Motor neuron (in vitro differentiated cells): ENCODE measurements around the gene SSBP3. TPM values are rescaled to one million over a fixed set of nuclear protein-coding genes. Genes with fewer than 3 reads are reported as not detected.

Experiments
- ATAC-seq, 8 experiments: fragments of 200-7000 bp; cut with Tn5 transposase; replicated peaks in 6 of 8; 2 replicates each; pipeline ENCODE4 v1.8.0; 2021; ENCODE audit warnings: mild to moderate bottlenecking in 8 of 8, moderate library complexity in 8 of 8
- H3K27ac ChIP-seq, 2 donors: fragments of 250-450 bp; sonication (Bioruptor Pico); 2 replicates each; pipeline ENCODE4 v1.9.0; 2021; ENCODE audit warnings: antibody characterized with exemption in 2 of 2, mild to moderate bottlenecking in 2 of 2, moderate library complexity in 1 of 2
- H3K4me1 ChIP-seq, 2 donors: fragments of 250-450 bp; sonication (Bioruptor Pico); replicated peaks in 1 of 2; 2 replicates each; pipeline ENCODE4 v1.6.1; 2021; ENCODE audit warnings: antibody characterized with exemption in 2 of 2, mild to moderate bottlenecking in 2 of 2, moderate library complexity in 1 of 2
- H3K4me3 ChIP-seq, 5 donors: fragments of 250-450 bp; sonication (Bioruptor Pico); 2 replicates each; pipeline ENCODE4 v1.9.0; 2021; ENCODE audit warnings: antibody characterized with exemption in 5 of 5, mild to moderate bottlenecking in 5 of 5, moderate library complexity in 4 of 5
- WGBS, 10 experiments: fragments of 450-650 bp; shearing (Covaris generic); methylation state at CpG; one replicate each; pipeline ENCODE4 v1.0.0; 2022; 5-methylcytosine and 5-hydroxymethylcytosine counted together
- in situ Hi-C, 9 experiments: fragments of 400-800 bp; cut with MboI; loops; one replicate each; pipeline ENCODE4 v1.15.0; 2021; ENCODE audit warnings: low sequenced_read_pairs in 9 of 9, low pct_unique_long_range_greater_than_20kb in 2 of 9; ENCODE audit not compliant: unreplicated experiment in 9 of 9
- total RNA-seq, 8 experiments: library from RNA; unstranded; fragments of 300-600 nt; gene quantifications; 2 replicates each; pipeline versions ENCODE4 v1.2.3 to v1.2.4, GENCODE V29; 2022

SSBP3 gene
- total RNA-seq, 8 experiments from 2014 or later, result 11.3 to 183 (median 60.4) TPM

GRCh38 chr1:54297596-54298283, 108.5 kb downstream of the SSBP3 start:
- in situ Hi-C loops, result loop anchor here in 2 of 9 experiments (25.0 kb wide), 1 partner anchor 190 kb away; no protein-coding TSS in a partner anchor

GRCh38 chr1:54296666-54297065, 109.5 kb downstream of the SSBP3 start:
- 83 to 100% (median 93%) methylated on average over 1 to 5 of the region's 5 CpGs; no CpG with 5 or more reads in 3 of the 10 experiments for WGBS, 10 experiments
- no peak overlapping the region for H3K4me3 ChIP-seq
- in situ Hi-C loops, result loop anchor here in 2 of 9 experiments (25.0 kb wide), 1 partner anchor 191 kb away; no protein-coding TSS in a partner anchor
- no peak overlapping the region for H3K27ac ChIP-seq
- ATAC-seq, result no peak
- peaks cover 90 to 96% of the 10 kb centered on the region in 2 donors for H3K4me1 ChIP-seq

More at GRCh38 chr1:54297596-54298283, 108.5 kb downstream of the SSBP3 start:
- peak overlapping the region in 1 of 2 donors; percentile 4 for H3K27ac ChIP-seq
- ATAC-seq, result peak in 3 of 8 experiments; percentile 1 to 18 (median 7)
- no peak overlapping the region for H3K4me3 ChIP-seq
- H3K4me1 ChIP-seq, result peaks cover 90 to 93% of the 10 kb centered on the region in 2 donors
- WGBS, 10 experiments, result 29 to 100% (median 83%) methylated on average over 1 to 5 of the region's 6 CpGs; no CpG with 5 or more reads in 3 of the 10 experiments

- Histone ChIP-seq H3K4me1 (peaks cover 90 to 96% of the 10 kb centered on the region in 2 donors), H3K4me3 (no peak overlapping the region), H3K27ac (no peak overlapping the region)
- no peak for ATAC-seq
- WGBS, 10 experiments, result 10 to 93% (median 83%) methylated on average over 1 to 3 of the region's 6 CpGs; no CpG with 5 or more reads in 6 of the 10 experiments
- in situ Hi-C loops, result loop anchor here in 2 of 9 experiments (25.0 kb wide), 1 partner anchor 192 kb away; no protein-coding TSS in a partner anchor
Measured at GRCh38 chr1:54294887-54295286, 111.3 kb downstream of the SSBP3 start.

GRCh38 chr1:54292002-54292911, 113.9 kb downstream of the SSBP3 start:
- no peak overlapping the region for H3K4me3 ChIP-seq
- 40 to 96% (median 81%) methylated on average over 1 to 6 of the region's 10 CpGs; no CpG with 5 or more reads in 2 of the 10 experiments for WGBS, 10 experiments
- in situ Hi-C loops, result loop anchor here in 2 of 9 experiments (25.0 kb wide), 1 partner anchor 195 kb away; no protein-coding TSS in a partner anchor
- peak in 4 of 8 experiments; percentile 0 to 95 (median 76) for ATAC-seq
- peak overlapping the region; percentile 29 to 35 for H3K27ac ChIP-seq
- peaks cover 92 to 96% of the 10 kb centered on the region in 2 donors for H3K4me1 ChIP-seq

GRCh38 chr1:54291276-54292001, 114.8 kb downstream of the SSBP3 start:
- WGBS, 10 experiments, result 0 to 83% (median 56%) methylated on average over 2 to 19 of the region's 20 CpGs; no CpG with 5 or more reads in 2 of the 10 experiments
- peaks cover 92 to 96% of the 10 kb centered on the region in 2 donors for H3K4me1 ChIP-seq
- ATAC-seq, result peak in 5 of 8 experiments; percentile 27 to 49 (median 33)
- peak overlapping the region; percentile 29 to 35 for H3K27ac ChIP-seq
- no peak overlapping the region for H3K4me3 ChIP-seq
- in situ Hi-C loops, result loop anchor here in 2 of 9 experiments (25.0 kb wide), 1 partner anchor 196 kb away; no protein-coding TSS in a partner anchor

- Histone ChIP-seq H3K4me1 (peaks cover 92 to 96% of the 10 kb centered on the region in 2 donors), H3K27ac (peak overlapping the region in 1 of 2 donors; percentile 29), H3K4me3 (no peak overlapping the region)
- WGBS, 10 experiments, result 20 to 100% (median 85%) methylated on average over 1 to 11 of the region's 12 CpGs; no CpG with 5 or more reads in 2 of the 10 experiments
- peak in 1 of 8 experiments; percentile 1 for ATAC-seq
- in situ Hi-C loops, result loop anchor here in 2 of 9 experiments (25.0 kb wide), 1 partner anchor 197 kb away; no protein-coding TSS in a partner anchor
Measured at GRCh38 chr1:54290506-54291184, 115.5 kb downstream of the SSBP3 start.

- peak overlapping the region in 1 of 2 donors; percentile 54 for H3K27ac ChIP-seq
- no peak for ATAC-seq
- in situ Hi-C loops, result loop anchor here in 2 of 9 experiments (25.0 kb wide), 1 partner anchor 198 kb away; no protein-coding TSS in a partner anchor
- peaks cover 92 to 96% of the 10 kb centered on the region in 2 donors for H3K4me1 ChIP-seq
- H3K4me3 ChIP-seq, result no peak overlapping the region
- 20 to 100% (median 81%) methylated on average over 1 to 2 of the region's 6 CpGs; no CpG with 5 or more reads in 5 of the 10 experiments for WGBS, 10 experiments
Measured at GRCh38 chr1:54289712-54290233, 116.4 kb downstream of the SSBP3 start.

GRCh38 chr1:54287801-54288211, 118.4 kb downstream of the SSBP3 start:
- Histone ChIP-seq H3K4me1 (peaks cover 90 to 96% of the 10 kb centered on the region in 2 donors), H3K27ac (peak overlapping the region; percentile 46 to 69), H3K4me3 (no peak overlapping the region)
- ATAC-seq, result peak in 7 of 8 experiments; percentile 11 to 51 (median 49)
- WGBS, 10 experiments, result 10 to 83% (median 65%) methylated on average over 1 to 9 of the region's 9 CpGs; no CpG with 5 or more reads in 2 of the 10 experiments
- in situ Hi-C loops, result loop anchor here in 2 of 9 experiments (25.0 kb wide), 1 partner anchor 199 kb away; no protein-coding TSS in a partner anchor

GRCh38 chr1:54287176-54287650, 119.0 kb downstream of the SSBP3 start:
- Histone ChIP-seq H3K4me1 (peaks cover 90 to 96% of the 10 kb centered on the region in 2 donors), H3K4me3 (no peak overlapping the region), H3K27ac (peak overlapping the region; percentile 46 to 69)
- in situ Hi-C loops, result loop anchor here in 2 of 9 experiments (25.0 kb wide), 1 partner anchor 200 kb away; no protein-coding TSS in a partner anchor
- 0 to 67% (median 16%) methylated on average over 1 to 8 of the region's 8 CpGs; no CpG with 5 or more reads in 3 of the 10 experiments for WGBS, 10 experiments
- peak; percentile 72 to 95 (median 88) for ATAC-seq

GRCh38 chr1:54285815-54286345, 120.3 kb downstream of the SSBP3 start:
- 83 to 100% (median 93%) methylated on average over 1 to 5 of the region's 5 CpGs; no CpG with 5 or more reads in 1 of the 10 experiments for WGBS, 10 experiments
- in situ Hi-C loops, result loop anchor here in 2 of 9 experiments (25.0 kb wide), 1 partner anchor 201 kb away; no protein-coding TSS in a partner anchor
- H3K27ac ChIP-seq, result no peak overlapping the region
- H3K4me3 ChIP-seq, result no peak overlapping the region
- ATAC-seq, result no peak
- peaks cover 80 to 88% of the 10 kb centered on the region in 2 donors for H3K4me1 ChIP-seq
